ENCODE data around the gene PTN.
"Not testable (repeated sequence)": the region's sequence is repeated elsewhere in the genome, so short reads cannot be mapped to it uniquely, and the experiment has no call there.

PTN gene

GRCh38 chr7:137316648-137317353 is 26.7 kb downstream of the PTN start:
- no peak for DNase-seq

GRCh38 chr7:137313201-137313600 is 30.3 kb downstream of the PTN start:
- no peak for DNase-seq

- no peak for DNase-seq
Measured at GRCh38 chr7:137306748-137307147, 36.8 kb downstream of the PTN start.

DNA sequence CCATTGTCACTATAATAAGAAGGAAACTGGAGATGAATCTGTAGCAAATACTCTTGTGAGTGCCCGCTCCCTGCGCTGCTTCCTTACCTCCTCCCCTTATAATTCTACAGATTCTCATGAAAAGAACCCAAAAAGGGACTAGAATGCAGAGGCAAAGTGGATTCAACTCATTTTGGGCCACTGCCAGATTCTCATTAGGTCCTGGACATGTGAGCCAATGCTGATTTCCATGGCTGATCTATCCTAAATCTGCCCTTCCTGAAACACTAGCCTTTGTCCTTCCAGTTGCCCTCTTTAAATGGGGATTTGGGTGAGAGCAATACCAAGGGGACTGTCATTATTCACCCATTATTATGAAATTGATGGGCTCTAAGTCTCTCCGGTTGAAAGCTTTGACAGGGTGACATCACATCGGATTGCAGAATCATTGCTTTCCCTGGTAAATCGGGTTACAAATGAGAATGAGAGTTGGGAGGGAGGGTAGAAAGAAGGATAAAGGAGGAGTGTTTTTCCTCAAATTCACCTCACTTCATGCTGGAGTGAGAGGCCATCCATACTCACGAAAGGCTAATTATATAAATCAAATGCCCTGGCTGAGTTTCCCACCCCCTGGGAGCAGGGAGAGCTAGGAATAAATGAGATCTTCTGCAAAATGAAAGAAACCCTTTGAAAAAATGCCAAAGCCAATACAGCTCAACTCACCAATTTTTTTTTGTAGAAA is 37.5 kb downstream of the PTN start:
- no peak for DNase-seq

- no peak for DNase-seq
Measured at GRCh38 chr7:137304624-137305235, 38.8 kb downstream of the PTN start.

DNA sequence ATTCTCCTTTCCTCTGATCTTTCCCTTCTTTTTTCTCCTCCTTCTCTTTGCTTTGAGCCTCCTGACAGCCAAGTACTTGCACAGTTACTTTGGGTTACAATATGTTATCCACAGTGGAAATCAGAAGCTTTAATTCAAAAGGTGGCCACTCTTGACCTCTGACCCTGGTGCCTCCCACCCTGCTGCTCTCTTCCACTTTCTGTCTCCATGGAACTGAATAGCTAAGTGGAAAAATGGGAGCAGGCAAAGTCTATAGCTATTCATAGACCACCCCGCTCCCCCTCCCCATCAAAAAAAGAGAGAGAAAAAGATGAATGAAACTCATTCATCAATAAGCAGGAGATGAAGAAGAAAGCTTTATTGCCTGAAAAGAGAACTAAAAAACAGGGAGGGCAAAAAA is 39.4 kb downstream of the PTN start:
- DNase-seq: no peak

DNA sequence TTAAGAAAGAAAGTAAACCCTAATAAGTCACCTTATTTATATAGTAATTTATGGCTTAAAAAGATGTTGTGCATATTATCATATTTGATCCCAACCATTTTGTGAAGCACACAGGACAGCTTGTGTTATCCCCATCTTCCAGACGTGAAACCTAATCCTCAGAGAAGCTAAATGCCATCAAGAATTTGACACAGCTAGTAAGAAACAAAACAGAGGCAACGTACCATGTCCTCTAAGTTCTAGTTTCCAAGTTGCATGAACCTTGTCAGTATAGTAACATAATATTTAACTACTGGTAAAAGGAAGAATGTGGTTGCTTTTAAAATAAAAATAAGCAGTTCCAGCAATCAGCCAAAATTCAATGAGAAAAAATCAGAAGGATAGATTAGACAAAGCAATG is 41.5 kb downstream of the PTN start:
- DNase-seq: no peak

- no peak for DNase-seq
Measured at GRCh38 chr7:137298464-137298794, 45.1 kb downstream of the PTN start.

DNA sequence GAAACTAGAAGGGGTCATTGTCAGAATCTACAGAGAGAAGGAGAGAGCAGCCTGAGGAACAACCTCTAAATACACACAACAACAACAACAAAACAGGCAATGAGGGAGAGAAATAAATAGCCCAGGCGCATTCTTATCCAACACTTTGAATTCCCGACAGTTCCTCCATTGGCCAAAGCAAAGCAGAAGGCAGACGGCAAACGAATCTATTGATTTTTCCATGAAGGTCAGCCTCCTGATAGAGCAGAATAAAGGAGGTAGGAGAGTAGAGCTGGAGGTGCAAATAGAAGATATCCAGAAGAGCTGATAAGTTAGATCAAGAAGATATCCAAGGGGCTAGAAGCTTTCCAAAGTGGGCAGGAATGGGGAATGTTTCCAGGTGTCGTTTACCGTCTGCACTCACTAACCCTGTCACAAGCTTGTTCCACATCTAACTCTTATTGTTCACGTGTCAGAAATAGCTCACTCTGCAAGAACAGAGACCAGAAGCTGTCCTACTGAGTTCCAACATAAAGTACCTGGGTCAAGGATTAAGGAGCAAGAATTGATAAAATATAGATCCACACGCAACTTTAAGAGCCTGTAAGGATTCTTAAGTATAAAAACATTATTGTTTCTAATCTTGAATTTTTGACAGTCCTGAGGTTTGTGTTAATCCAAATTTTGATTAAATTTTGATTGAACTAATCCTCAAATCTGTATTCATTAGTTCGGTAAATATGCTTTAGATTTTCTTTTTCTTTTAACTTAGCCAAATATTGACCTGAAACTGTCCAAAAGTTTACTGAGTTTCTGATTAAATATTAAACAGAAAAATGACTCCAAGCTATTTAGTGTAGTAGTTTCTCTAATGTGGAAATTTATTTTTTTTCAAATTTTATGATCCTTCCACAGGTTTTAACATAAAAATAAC is 45.7 kb downstream of the PTN start:
- no peak for DNase-seq

DNA sequence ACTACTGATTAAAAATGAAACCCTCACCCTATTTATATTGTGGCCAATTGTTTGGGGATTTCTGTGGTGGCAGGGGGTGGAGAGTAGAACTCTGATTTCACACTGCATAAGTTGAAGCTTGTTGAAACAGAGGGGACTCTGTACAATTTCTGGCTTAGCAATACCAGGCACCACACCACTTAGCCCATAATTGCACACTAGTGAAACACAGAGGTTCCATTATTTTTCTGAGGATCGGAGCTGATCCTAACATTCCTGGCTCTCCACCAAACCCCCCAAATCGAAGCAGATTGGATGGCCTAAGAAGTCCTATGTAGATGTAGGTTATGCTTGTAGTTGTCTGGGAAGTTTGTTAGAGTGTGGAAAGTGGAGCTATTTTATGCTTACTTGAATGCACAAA is 47.0 kb downstream of the PTN start:
- DNase-seq: no peak

GRCh38 chr7:137295739-137296324 is 47.7 kb downstream of the PTN start:
- DNase-seq: no peak

- DNase-seq: no peak
Measured at GRCh38 chr7:137289101-137289500, 54.4 kb downstream of the PTN start.

- no peak for DNase-seq
Measured at GRCh38 chr7:137287651-137288258, 55.8 kb downstream of the PTN start.

GRCh38 chr7:137283153-137283552 is 60.4 kb downstream of the PTN start:
- DNase-seq: no peak

DNA sequence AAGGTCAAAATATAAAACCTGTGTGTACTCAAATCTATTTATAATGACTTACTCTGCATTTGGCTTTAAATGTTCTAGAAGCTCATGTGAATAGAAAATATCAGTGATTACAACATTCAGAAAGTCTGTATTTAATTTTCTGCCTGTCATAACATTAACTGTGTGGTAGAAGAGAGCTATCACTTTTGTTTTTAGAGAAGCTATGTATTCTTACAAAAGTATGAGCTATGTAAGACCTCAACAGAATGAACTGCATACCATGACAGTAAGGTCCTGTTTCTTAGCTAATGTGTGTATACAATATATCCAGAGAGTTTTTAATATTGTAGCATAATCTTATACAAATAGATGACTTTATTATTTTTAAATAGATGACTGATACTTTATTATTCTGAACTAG is 61.5 kb downstream of the PTN start:
- no peak for DNase-seq

DNA sequence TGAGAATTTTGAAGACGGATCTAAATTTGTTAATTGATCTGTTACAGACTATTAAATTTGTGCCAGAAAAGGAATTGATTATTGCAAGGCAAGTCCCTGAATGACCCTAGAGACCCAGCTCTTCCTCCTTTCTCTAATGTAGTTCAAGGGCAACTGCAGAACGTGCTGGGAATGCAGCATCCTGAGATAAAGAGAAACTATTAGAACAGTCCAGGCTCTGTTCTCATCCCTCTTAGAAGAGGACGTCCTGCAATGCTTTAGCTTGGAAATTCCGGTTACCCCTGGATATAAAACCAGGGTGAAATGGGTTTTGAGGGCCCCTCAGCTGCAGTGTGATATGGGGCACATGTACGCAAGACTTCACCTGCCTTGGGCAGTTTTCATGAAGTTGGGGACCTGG is 67.3 kb downstream of the PTN start:
- DNase-seq: no peak

DNA sequence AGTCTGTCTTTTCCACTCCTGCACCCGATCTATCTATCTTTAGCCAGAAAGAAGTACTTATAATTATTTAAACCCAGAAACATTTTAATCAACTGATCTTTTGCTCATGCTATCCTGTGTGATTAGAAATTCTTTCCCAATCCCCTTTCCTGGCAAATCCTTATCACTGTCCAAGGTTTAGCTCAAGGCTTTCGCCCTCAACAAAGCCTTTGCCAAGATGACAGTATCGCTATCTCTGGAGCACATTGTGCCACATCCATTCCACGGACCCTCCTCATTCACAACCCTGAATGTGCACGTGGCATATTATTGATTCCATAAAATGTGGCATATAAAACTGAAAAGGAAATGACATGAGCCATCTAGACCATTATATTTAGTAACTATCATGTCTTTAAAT is 71.3 kb downstream of the PTN start:
- DNase-seq: no peak

DNA sequence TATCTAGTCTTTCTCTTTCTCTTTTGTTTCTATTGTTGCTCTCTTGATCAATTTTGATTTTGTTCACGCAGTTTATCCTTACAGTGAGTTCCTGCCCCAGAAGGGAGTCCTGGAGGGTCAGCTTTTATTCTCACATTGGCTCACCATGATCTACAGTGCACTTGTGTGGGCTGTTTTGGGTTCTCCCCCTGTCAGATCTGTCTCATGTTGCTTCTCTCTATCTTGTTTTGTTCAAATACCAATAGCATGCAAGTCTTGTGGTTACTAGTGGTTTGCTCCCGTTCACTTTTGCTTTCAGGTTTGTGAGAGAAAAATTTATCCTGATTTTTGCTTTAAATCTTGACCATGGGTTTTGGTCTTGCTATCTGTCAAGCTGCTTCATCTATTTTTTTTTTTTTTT is 74.3 kb downstream of the PTN start:
- no peak for DNase-seq

- DNase-seq: not testable (repeated sequence)
Measured at GRCh38 chr7:137268001-137268865, 75.3 kb downstream of the PTN start.

- DNase-seq: no peak
Measured at GRCh38 chr7:137266764-137267163, 76.8 kb downstream of the PTN start.

DNA sequence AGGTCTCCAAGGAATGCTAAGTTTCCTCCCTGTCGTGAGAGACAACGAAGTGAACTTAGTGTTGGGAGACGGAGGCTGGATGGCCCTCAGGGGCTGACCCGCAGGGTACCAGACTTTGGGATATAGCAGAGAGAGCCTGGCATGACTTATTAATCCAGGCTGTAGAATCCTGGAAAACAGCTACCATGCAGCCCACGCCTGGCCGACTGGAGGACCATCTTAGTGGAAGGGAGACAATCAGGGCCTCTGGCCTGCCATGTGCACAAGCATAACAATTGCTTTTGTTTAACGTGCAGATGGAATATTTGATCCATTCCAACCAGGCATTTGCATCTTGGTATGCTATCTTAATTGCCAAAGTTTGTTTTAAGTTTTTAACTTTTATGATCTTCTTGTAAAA is 78.1 kb downstream of the PTN start:
- not testable (repeated sequence) for DNase-seq
